Caco-2 (cell line): ENCODE measurements around the gene MYH2. TPM values are rescaled to one million over a fixed set of nuclear protein-coding genes. Genes with fewer than 3 reads are reported as not detected.
"Not testable (repeated sequence)": the region's sequence is repeated elsewhere in the genome, so short reads cannot be mapped to it uniquely, and the experiment has no call there.

Experiments used
- BruUV-seq: library from RNA; stranded (reverse); fragments of 400-500 nt; replicated peaks from 2 replicates; lab custom pipeline; 2021; lab: Mats Ljungman, UMichigan
- CTCF ChIA-PET: fragments of 300-600 bp; sonication (Branson Sonifier 250); formaldehyde crosslinking; loops from one replicate; lab custom pipeline; 2022; ENCODE audit warnings: antibody characterized with exemption; lab: Charles Lee
- POLR2A ChIA-PET: fragments of 300-600 bp; sonication (Branson Sonifier 250); formaldehyde crosslinking; loops from one replicate; lab custom pipeline; 2022; ENCODE audit warnings: antibody characterized with exemption; lab: Charles Lee
- DNase-seq, 2 experiments: peaks; one replicate each; pipeline versions ENCODE4 v3.0.0 to v3.0.0-alpha.2; 2020 to 2022
- H3K27me3 ChIP-seq: replicated peaks from 2 replicates; pipeline ENCODE4 v1.6.0; 2011; ENCODE audit warnings: low read length; ENCODE audit not compliant: control insufficient read depth, insufficient read depth
- H3K36me3 ChIP-seq: 2 replicates; pipeline ENCODE4 v1.5.1; 2011; ENCODE audit warnings: low read length; ENCODE audit not compliant: control insufficient read depth, insufficient read depth
- H3K4me1 ChIP-seq: fragments of 250-450 bp; sonication (Bioruptor Pico); 2 replicates; pipeline ENCODE4 v1.5.1; 2020; ENCODE audit warnings: mild to moderate bottlenecking
- H3K4me3 ChIP-seq: 2 replicates; pipeline ENCODE4 v1.5.1; 2011; ENCODE audit warnings: low read depth, mild to moderate bottlenecking, control low read depth, low read length
- H3K9me3 ChIP-seq: fragments of 250-450 bp; sonication (Bioruptor Pico); 2 replicates; pipeline ENCODE4 v1.5.1; 2020; ENCODE audit warnings: mild to moderate bottlenecking, moderate library complexity
- H3K27ac Mint-ChIP-seq: one replicate; pipeline ENCODE4 v1.8.0; 2022; ENCODE audit warnings: mixed read lengths; ENCODE audit not compliant: unreplicated experiment
- H3K27me3 Mint-ChIP-seq: one replicate; pipeline ENCODE4 v1.8.0; 2022; ENCODE audit warnings: mixed read lengths; ENCODE audit not compliant: insufficient read depth, unreplicated experiment
- H3K36me3 Mint-ChIP-seq: one replicate; pipeline ENCODE4 v1.8.0; 2022; ENCODE audit warnings: mild to moderate bottlenecking, mixed read lengths; ENCODE audit not compliant: insufficient read depth, unreplicated experiment
- H3K4me1 Mint-ChIP-seq: one replicate; pipeline ENCODE4 v1.8.0; 2022; ENCODE audit warnings: low read depth, mixed read lengths; ENCODE audit not compliant: unreplicated experiment
- H3K4me3 Mint-ChIP-seq: one replicate; pipeline ENCODE4 v1.8.0; 2022; ENCODE audit warnings: mild to moderate bottlenecking, moderate library complexity, mixed read lengths; ENCODE audit not compliant: unreplicated experiment
- H3K9me3 Mint-ChIP-seq: one replicate; pipeline ENCODE4 v1.8.0; 2022; ENCODE audit warnings: mixed read lengths; ENCODE audit not compliant: unreplicated experiment
- CTCF ChIP-seq, 2 experiments: fragments of 200-600 bp in 1 of 2; IDR thresholded peaks; 1 replicate in 1 of 2; 2 replicates in 1 of 2; pipeline versions ENCODE4 v1.5.1 to v1.8.0; 2011 to 2022; ENCODE audit warnings: antibody characterized with exemption in 1 of 2, control low read depth in 1 of 2, inconsistent platforms in 1 of 2, low read depth in 1 of 2, low read length in 1 of 2, mild to moderate bottlenecking in 1 of 2, moderate library complexity in 1 of 2; ENCODE audit not compliant: insufficient read depth in 1 of 2, severe bottlenecking in 1 of 2, unreplicated experiment in 1 of 2
- intact Hi-C: fragments of 100-400 bp; cut with micrococcal nuclease; formaldehyde crosslinking; loops from one replicate; pipeline ENCODE4 v1.10.0; 2022; ENCODE audit not compliant: unreplicated experiment
- total RNA-seq: library from RNA; stranded (reverse); gene quantifications from 2 replicates; pipeline ENCODE4 v1.2.3, GENCODE V29; 2022

Gene MYH2
- total RNA-seq, 1 experiment from 2014 or later: not detected

GRCh38 chr17:10547351-10547750, 2.1 kb downstream of the MYH2 start:
- H3K4me3 ChIP-seq: no peak overlapping the region
- H3K27me3 ChIP-seq: no peaks in the 10 kb centered on the region
- ChIA-PET POLR2A (no interaction called here), CTCF (no interaction called here)
- intact Hi-C loops: no loop called here
- no peaks in the 10 kb centered on the region for H3K4me1 ChIP-seq
- Mint-ChIP-seq H3K4me3 (no peak overlapping the region), H3K9me3 (no peaks in the 10 kb centered on the region), H3K27me3 (peaks cover 3% of the 10 kb centered on the region), H3K4me1 (no peaks in the 10 kb centered on the region), H3K27ac (no peak overlapping the region), H3K36me3 (no peaks in the 10 kb centered on the region)
- H3K36me3 ChIP-seq: no peaks in the 10 kb centered on the region
- no peaks in the 10 kb centered on the region for H3K9me3 ChIP-seq
- BruUV-seq: no TSS peak
- no peak for DNase-seq
- no peak for TF ChIP-seq CTCF (IDR thresholded peaks at IDR 0.05; ENCODE audit: insufficient read depth in 1 of 2, low read depth in 1 of 2, low read length in 1 of 2, severe bottlenecking in 1 of 2, unreplicated experiment in 1 of 2)

- H3K9me3 Mint-ChIP-seq, H3K27me3 Mint-ChIP-seq, H3K9me3 ChIP-seq, H3K4me1 Mint-ChIP-seq, H3K4me1 ChIP-seq, DNase-seq, H3K27ac Mint-ChIP-seq, H3K4me3 Mint-ChIP-seq, H3K36me3 Mint-ChIP-seq, H3K36me3 ChIP-seq, CTCF ChIA-PET, H3K4me3 ChIP-seq, intact Hi-C loops, POLR2A ChIA-PET, BruUV-seq, H3K27me3 ChIP-seq: not testable (repeated sequence)
Measured at GRCh38 chr17:10543486-10543885, 6.0 kb downstream of the MYH2 start.

- H3K36me3 Mint-ChIP-seq, CTCF ChIA-PET, H3K4me3 ChIP-seq, H3K4me1 ChIP-seq, intact Hi-C loops, POLR2A ChIA-PET, H3K27ac Mint-ChIP-seq, H3K36me3 ChIP-seq, H3K4me3 Mint-ChIP-seq, H3K4me1 Mint-ChIP-seq, H3K27me3 ChIP-seq, H3K9me3 ChIP-seq, BruUV-seq, H3K27me3 Mint-ChIP-seq, H3K9me3 Mint-ChIP-seq: not testable (repeated sequence)
- DNase-seq: peak in 1 of 2 experiments; percentile 0
Measured at GRCh38 chr17:10541179-10541578, 8.3 kb downstream of the MYH2 start.

GRCh38 chr17:10532026-10532425, 17.4 kb downstream of the MYH2 start:
- Histone ChIP-seq H3K9me3 (no peaks in the 10 kb centered on the region), H3K4me1 (no peaks in the 10 kb centered on the region), H3K36me3 (no peaks in the 10 kb centered on the region), H3K4me3 (no peak overlapping the region), H3K27me3 (no peaks in the 10 kb centered on the region)
- no peak overlapping the region for H3K27ac Mint-ChIP-seq
- H3K4me1 Mint-ChIP-seq: no peaks in the 10 kb centered on the region
- no peak for DNase-seq
- TF ChIP-seq CTCF (IDR thresholded peaks at IDR 0.05; ENCODE audit: insufficient read depth in 1 of 2, low read depth in 1 of 2, low read length in 1 of 2, severe bottlenecking in 1 of 2, unreplicated experiment in 1 of 2): no peak
- peaks cover 5% of the 10 kb centered on the region for H3K27me3 Mint-ChIP-seq
- H3K4me3 Mint-ChIP-seq: no peak overlapping the region
- POLR2A ChIA-PET: no interaction called here
- CTCF ChIA-PET: no interaction called here
- no peaks in the 10 kb centered on the region for H3K9me3 Mint-ChIP-seq
- BruUV-seq: no TSS peak
- H3K36me3 Mint-ChIP-seq: no peaks in the 10 kb centered on the region
- intact Hi-C loops: no loop called here
